Peyer's patch (tissue), 4 donors: ENCODE data around the gene FADD. TPM values are rescaled to one million over a fixed set of nuclear protein-coding genes. Genes with fewer than 3 reads are reported as not detected.

Experiments used
- DNase-seq, 3 donors: peaks; one replicate each; pipeline ENCODE4 v3.0.0-alpha.2; 2017 to 2019
- H3K27ac ChIP-seq, 4 donors: fragments of 200-600 bp; sonication (generic); one replicate each; pipeline ENCODE4 v1.5.1; 2016 to 2019
- H3K27me3 ChIP-seq, 2 donors: fragments of 200-600 bp; sonication (generic); one replicate each; pipeline ENCODE4 v1.5.1; 2019
- H3K36me3 ChIP-seq, 3 donors: fragments of 200-600 bp; sonication (generic); one replicate each; pipeline ENCODE4 v1.5.1; 2016 to 2019
- H3K4me1 ChIP-seq, 4 donors: fragments of 200-600 bp; sonication (generic); one replicate each; pipeline ENCODE4 v1.5.1; 2016 to 2019
- H3K4me3 ChIP-seq, 4 donors: fragments of 200-600 bp; sonication (generic); 1 replicate in 3 of 4; 2 replicates in 1 of 4; pipeline ENCODE4 v1.5.1; 2016 to 2019; ENCODE audit warnings: mild to moderate bottlenecking in 1 of 4
- H3K9me3 ChIP-seq, 4 donors: fragments of 200-600 bp; sonication (generic); one replicate each; pipeline ENCODE4 v1.5.1; 2016 to 2019; ENCODE audit warnings: mild to moderate bottlenecking in 1 of 4
- POLR2A ChIP-seq, 2 donors: fragments of 450-650 bp; IDR thresholded peaks; one replicate each; pipeline ENCODE4 v1.5.1; 2017; ENCODE audit warnings: antibody characterized with exemption in 2 of 2, mild to moderate bottlenecking in 2 of 2, moderate library complexity in 2 of 2
- total RNA-seq, 4 donors: library from RNA; depleted of rRNA; stranded (reverse); fragments of >200 nt; gene quantifications; one replicate each; pipeline ENCODE4 v1.1.0, GENCODE V29; 2016
- TF ChIP-seq, protein P1 (sequence below), 6 experiments: fragments of 450-650 bp in 4 of 6; fragments of 200-600 bp in 2 of 6; sonication (generic) in 1 of 6; IDR thresholded peaks; one replicate each; pipeline ENCODE4 v1.5.1; 2017 to 2019; ENCODE audit warnings: antibody characterized with exemption in 6 of 6, mild to moderate bottlenecking in 3 of 6, moderate library complexity in 1 of 6

The FADD gene
- total RNA-seq, 4 donors from 2014 or later, result 9.9 to 33.6 (median 28.8) TPM

DNA sequence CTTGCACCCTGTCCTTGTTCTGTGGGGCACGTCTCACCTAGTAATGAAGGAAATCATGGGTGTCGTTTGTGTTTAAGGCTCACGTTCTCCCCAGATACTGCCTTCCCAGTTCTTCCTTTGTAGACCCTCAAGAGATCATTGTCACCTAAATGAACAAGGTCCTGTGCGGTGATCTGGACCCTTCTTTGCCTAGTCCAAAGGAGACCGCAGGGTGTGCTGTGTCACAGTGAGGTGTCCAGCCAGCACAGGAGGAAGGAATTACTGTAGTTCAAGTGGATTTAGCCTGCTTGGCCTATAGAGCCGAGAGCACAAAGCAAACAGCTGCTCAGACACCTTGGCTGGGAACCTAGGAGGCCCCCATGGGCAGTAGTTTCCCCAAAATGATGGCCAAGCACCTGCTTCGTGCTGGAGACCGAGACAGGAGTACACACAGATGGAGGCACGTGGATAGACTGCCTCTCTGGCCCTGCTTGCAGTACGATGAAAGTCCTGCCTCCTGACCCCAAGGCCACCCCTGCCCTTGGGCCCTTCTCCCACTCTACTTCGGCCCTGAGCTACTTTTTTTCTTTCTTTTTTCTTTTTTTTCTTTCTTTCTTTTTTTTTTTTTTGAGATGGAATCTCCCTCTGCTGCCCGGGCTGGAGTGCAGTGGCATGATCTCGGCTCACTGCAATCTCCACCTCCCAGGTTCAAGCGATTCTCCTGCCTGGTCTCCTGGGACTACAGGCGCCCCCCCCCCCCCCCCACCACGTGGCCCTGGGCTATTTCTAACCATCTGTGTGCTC is 48.0 kb downstream of the FADD start:
- Histone ChIP-seq H3K27ac (no peak overlapping the region), H3K27me3 (no peaks in the 10 kb centered on the region), H3K4me1 (no peaks in the 10 kb centered on the region)

DNA sequence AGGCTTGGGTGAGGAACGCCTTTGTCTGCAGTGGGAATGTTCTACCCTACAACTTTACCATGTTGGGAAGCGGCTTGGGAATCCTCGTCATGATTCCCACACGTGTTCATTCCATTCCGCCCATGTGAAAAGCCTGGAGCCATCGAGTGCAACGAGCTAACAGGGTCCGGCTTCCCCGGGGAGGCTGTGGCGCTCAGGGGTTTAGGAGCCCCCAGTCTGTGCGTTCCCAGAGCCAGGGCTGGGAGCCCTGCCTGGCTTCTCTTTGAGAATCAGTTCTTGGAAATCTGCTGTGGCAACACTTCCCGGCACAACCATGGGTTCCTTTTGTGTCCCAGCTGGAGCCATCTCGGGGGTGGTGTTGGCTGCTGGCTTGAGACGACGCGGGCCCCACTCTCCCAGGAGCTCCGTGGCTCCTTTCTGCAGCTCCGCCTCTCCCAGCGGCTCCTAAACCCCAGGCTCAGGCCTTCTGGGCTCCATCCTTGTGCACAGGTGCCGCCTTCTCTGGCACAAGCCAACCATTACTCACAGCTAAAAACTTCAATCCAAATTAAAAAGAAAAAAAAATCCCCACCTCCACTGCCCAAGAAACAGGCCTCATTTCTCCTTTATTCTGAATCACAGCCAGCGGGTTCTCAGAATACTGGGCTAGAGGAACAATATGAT is 48.7 kb downstream of the FADD start:
- no peaks in the 10 kb centered on the region for H3K36me3 ChIP-seq
- no peak for DNase-seq
- TF ChIP-seq, protein P1, sequence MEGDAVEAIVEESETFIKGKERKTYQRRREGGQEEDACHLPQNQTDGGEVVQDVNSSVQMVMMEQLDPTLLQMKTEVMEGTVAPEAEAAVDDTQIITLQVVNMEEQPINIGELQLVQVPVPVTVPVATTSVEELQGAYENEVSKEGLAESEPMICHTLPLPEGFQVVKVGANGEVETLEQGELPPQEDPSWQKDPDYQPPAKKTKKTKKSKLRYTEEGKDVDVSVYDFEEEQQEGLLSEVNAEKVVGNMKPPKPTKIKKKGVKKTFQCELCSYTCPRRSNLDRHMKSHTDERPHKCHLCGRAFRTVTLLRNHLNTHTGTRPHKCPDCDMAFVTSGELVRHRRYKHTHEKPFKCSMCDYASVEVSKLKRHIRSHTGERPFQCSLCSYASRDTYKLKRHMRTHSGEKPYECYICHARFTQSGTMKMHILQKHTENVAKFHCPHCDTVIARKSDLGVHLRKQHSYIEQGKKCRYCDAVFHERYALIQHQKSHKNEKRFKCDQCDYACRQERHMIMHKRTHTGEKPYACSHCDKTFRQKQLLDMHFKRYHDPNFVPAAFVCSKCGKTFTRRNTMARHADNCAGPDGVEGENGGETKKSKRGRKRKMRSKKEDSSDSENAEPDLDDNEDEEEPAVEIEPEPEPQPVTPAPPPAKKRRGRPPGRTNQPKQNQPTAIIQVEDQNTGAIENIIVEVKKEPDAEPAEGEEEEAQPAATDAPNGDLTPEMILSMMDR (IDR thresholded peaks at IDR 0.05), result no peak
- no peak for TF ChIP-seq POLR2A (IDR thresholded peaks at IDR 0.05)
- no peaks in the 10 kb centered on the region for H3K27me3 ChIP-seq
- H3K4me3 ChIP-seq, result no peak overlapping the region
- H3K9me3 ChIP-seq, result no peaks in the 10 kb centered on the region
- H3K27ac ChIP-seq, result no peak overlapping the region
- no peaks in the 10 kb centered on the region for H3K4me1 ChIP-seq

More for the DNA sequence above, 48.0 kb downstream of the FADD start:
- Histone ChIP-seq H3K4me3 (no peak overlapping the region), H3K9me3 (no peaks in the 10 kb centered on the region), H3K36me3 (no peaks in the 10 kb centered on the region)
- DNase-seq, result no peak
- TF ChIP-seq, protein P1 (IDR thresholded peaks at IDR 0.05), result no peak
- no peak for TF ChIP-seq POLR2A (IDR thresholded peaks at IDR 0.05)

DNA sequence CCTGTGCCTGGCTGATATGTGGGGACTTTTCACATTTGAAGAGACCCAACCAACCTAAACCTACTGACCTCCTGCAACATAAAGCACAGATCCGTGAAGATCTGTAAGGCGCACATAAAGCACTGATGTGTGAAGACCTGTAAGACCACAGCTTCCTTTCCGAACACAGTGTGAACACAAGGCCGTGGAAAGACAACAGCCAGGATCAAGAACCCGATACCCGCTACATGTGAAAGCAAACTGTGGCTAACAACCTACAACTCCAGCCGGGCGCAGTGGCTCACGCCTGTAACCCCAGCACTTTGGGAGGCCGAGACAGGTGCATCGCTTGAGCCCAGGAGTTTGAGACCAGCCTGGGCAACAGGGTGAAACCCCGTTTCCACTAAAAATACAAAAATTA is 49.7 kb downstream of the FADD start:
- peak in 1 of 3 donors; percentile 19 for DNase-seq
- Histone ChIP-seq H3K4me1 (no peaks in the 10 kb centered on the region), H3K27ac (no peak overlapping the region), H3K9me3 (no peaks in the 10 kb centered on the region), H3K36me3 (no peaks in the 10 kb centered on the region), H3K27me3 (no peaks in the 10 kb centered on the region), H3K4me3 (no peak overlapping the region)
- TF ChIP-seq POLR2A (IDR thresholded peaks at IDR 0.05), result no peak
- TF ChIP-seq, protein P1 (IDR thresholded peaks at IDR 0.05), result no peak

DNA sequence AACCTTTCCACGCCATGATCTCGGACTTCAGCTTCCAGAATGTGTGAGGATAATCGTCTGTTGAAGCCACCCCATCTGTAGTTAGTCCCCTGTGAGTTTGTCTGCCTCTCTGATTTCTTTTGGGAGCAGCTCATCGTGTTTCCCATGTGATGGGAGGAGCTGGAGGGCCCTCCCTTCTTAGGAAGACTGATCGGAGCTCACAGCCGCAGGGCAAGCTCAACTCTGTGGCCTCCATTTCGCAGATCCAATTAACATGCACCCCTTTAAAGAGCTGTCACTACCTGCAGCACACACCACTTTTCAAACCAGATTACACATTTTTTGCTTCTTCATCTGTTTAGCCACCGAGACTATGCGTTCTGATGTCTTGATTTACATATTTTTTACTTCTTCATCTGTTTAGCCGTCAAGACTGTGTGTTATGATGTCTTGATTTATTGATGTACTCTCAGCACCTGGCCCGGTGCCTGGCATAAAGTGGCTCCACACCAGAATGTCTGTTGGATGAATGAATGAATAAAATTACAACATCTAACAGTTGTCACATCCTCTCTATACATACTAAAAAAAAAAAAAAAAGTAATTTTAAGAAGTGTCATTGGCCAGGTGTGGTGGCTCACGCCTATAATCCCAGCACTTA is 52.5 kb downstream of the FADD start:
- Histone ChIP-seq H3K27me3 (no peaks in the 10 kb centered on the region), H3K4me1 (no peaks in the 10 kb centered on the region), H3K27ac (no peak overlapping the region), H3K36me3 (no peaks in the 10 kb centered on the region), H3K9me3 (no peaks in the 10 kb centered on the region), H3K4me3 (no peak overlapping the region)
- TF ChIP-seq, protein P1 (IDR thresholded peaks at IDR 0.05), result no peak
- no peak for DNase-seq

Other genes with a start within 250 kb of the FADD start
- 10 to 100 TPM in 1 of 4 donors, 1 to 10 TPM in 3; 1.1 to 27.2 (median 4.2) TPM for gene ANO1, start 125.0 kb upstream of the FADD start, total RNA-seq
- gene PPFIA1, start 67.4 kb downstream of the FADD start, total RNA-seq, result 100 to 1,000 TPM in 1 of 4 donors, 10 to 100 TPM in 3; 45.5 to 111 (median 71.4) TPM
- 100 to 1,000 TPM; 261 to 536 (median 402) TPM for gene CTTN, start 195.2 kb downstream of the FADD start, total RNA-seq